Muscle of leg (tissue), 11 donors: ENCODE measurements around the gene LRRC37A. TPM values are rescaled to one million over a fixed set of nuclear protein-coding genes. Genes with fewer than 3 reads are reported as not detected.
"Not testable (repeated sequence)": the region's sequence is repeated elsewhere in the genome, so short reads cannot be mapped to it uniquely, and the experiment has no call there.

Experiments used
- DNase-seq: peaks from one replicate; pipeline ENCODE4 v3.0.0; 2013
- H3K27ac ChIP-seq: one replicate; pipeline ENCODE4 v1.5.1; 2013; ENCODE audit warnings: mild to moderate bottlenecking, low read length, control low read depth
- H3K27me3 ChIP-seq: one replicate; pipeline ENCODE4 v1.6.1; 2013; ENCODE audit warnings: low read length; ENCODE audit not compliant: control insufficient read depth, insufficient read depth
- H3K36me3 ChIP-seq: one replicate; pipeline ENCODE4 v1.6.1; 2013; ENCODE audit warnings: low read length; ENCODE audit not compliant: control insufficient read depth, insufficient read depth
- H3K4me1 ChIP-seq: one replicate; pipeline ENCODE4 v1.6.1; 2013; ENCODE audit warnings: low read length; ENCODE audit not compliant: control insufficient read depth, insufficient read depth
- H3K4me3 ChIP-seq: one replicate; pipeline ENCODE4 v1.5.1; 2013; ENCODE audit warnings: low read length, control low read depth
- H3K9me3 ChIP-seq: replicated peaks from 2 replicates; pipeline ENCODE4 v1.6.1; 2013; ENCODE audit warnings: low read depth, low read length; ENCODE audit not compliant: control insufficient read depth
- WGBS: methylation state at CpG from one replicate; pipeline ENCODE4 v1.1.5; 2013; ENCODE audit warnings: missing lambda C conversion rate; ENCODE audit not compliant: insufficient coverage; 5-methylcytosine and 5-hydroxymethylcytosine counted together
- polyA plus RNA-seq, 8 donors: library from polyadenylated mRNA; unstranded; fragments of 120-200 nt; gene quantifications; one replicate each; pipeline versions ENCODE4 v1.2.1 to v1.2.3, GENCODE V29; 2013; ENCODE audit warnings: inconsistent platforms in 1 of 8, low replicate concordance in 1 of 8; ENCODE audit not compliant: insufficient read length in 8 of 8, insufficient read depth in 1 of 8
- total RNA-seq: library from RNA; stranded (reverse); fragments of 120-200 nt; gene quantifications from one replicate; pipeline ENCODE4 v1.2.4, GENCODE V29; 2013

The LRRC37A gene
- total and polyA plus RNA-seq, 9 donors = 1.3 to 4.3 (median 2.0) TPM

- Histone ChIP-seq H3K9me3 (no peaks in the 10 kb centered on the region), H3K36me3 (no peaks in the 10 kb centered on the region), H3K4me1 (peaks cover 13% of the 10 kb centered on the region), H3K27me3 (peaks cover 6% of the 10 kb centered on the region), H3K27ac (peak overlapping the region; percentile 95), H3K4me3 (peak overlapping the region; percentile 87)
- peak; percentile 99 for DNase-seq
- WGBS = under 1% methylated on average over 114 of the region's 116 CpGs
These were observed 28.0 kb upstream of the LRRC37A start for GRCh38 chr17:46266656-46267544.

- peaks cover 13% of the 10 kb centered on the region for H3K4me1 ChIP-seq
- whole genome bisulfite sequencing = 50% methylated on average over 2 of the region's 5 CpGs
- no peaks in the 10 kb centered on the region for H3K36me3 ChIP-seq
These were observed 24.9 kb upstream of the LRRC37A start for GRCh38 chr17:46270032-46270431.

GRCh38 chr17:46273541-46274236, 21.2 kb upstream of the LRRC37A start:
- H3K36me3 ChIP-seq = no peaks in the 10 kb centered on the region
- H3K4me3 ChIP-seq = no peak overlapping the region
- H3K4me1 ChIP-seq = no peaks in the 10 kb centered on the region
- no peak for DNase-seq
- WGBS = 100% methylated on average over 1 of the region's 6 CpGs
- H3K27me3 ChIP-seq = peaks cover 3% of the 10 kb centered on the region
- no peaks in the 10 kb centered on the region for H3K9me3 ChIP-seq
- no peak overlapping the region for H3K27ac ChIP-seq

More at GRCh38 chr17:46270032-46270431, 24.9 kb upstream of the LRRC37A start:
- no peaks in the 10 kb centered on the region for H3K9me3 ChIP-seq
- no peak for DNase-seq
- no peak overlapping the region for H3K27ac ChIP-seq
- no peak overlapping the region for H3K4me3 ChIP-seq
- peaks cover 3% of the 10 kb centered on the region for H3K27me3 ChIP-seq

GRCh38 chr17:46274238-46274637, 20.7 kb upstream of the LRRC37A start:
- no CpG with 5 or more reads among the region's 3 CpGs for WGBS
- Histone ChIP-seq H3K36me3 (no peaks in the 10 kb centered on the region), H3K27me3 (peaks cover 1% of the 10 kb centered on the region), H3K9me3 (no peaks in the 10 kb centered on the region), H3K4me3 (no peak overlapping the region), H3K27ac (no peak overlapping the region), H3K4me1 (no peaks in the 10 kb centered on the region)
- no peak for DNase-seq

GRCh38 chr17:46276728-46277479, 18.0 kb upstream of the LRRC37A start:
- DNase-seq, H3K4me1 ChIP-seq: not testable (repeated sequence)
- 85% methylated on average over 2 of the region's 3 CpGs for WGBS

GRCh38 chr17:46281336-46281735, 13.6 kb upstream of the LRRC37A start:
- not testable (repeated sequence) for H3K4me1 ChIP-seq, H3K9me3 ChIP-seq, DNase-seq, H3K4me3 ChIP-seq, H3K27ac ChIP-seq, H3K36me3 ChIP-seq, H3K27me3 ChIP-seq
- no CpG with 5 or more reads among the region's 4 CpGs for WGBS

More at GRCh38 chr17:46276728-46277479, 18.0 kb upstream of the LRRC37A start:
- not testable (repeated sequence) for H3K27me3 ChIP-seq, H3K27ac ChIP-seq, H3K9me3 ChIP-seq, H3K4me3 ChIP-seq, H3K36me3 ChIP-seq

GRCh38 chr17:46282635-46283034, 12.3 kb upstream of the LRRC37A start:
- H3K27me3 ChIP-seq, H3K27ac ChIP-seq, DNase-seq, H3K4me1 ChIP-seq, H3K36me3 ChIP-seq, H3K4me3 ChIP-seq, H3K9me3 ChIP-seq: not testable (repeated sequence)
- WGBS = 50% methylated on average over 1 of the region's 12 CpGs

- not testable (repeated sequence) for H3K9me3 ChIP-seq, H3K27me3 ChIP-seq, H3K36me3 ChIP-seq, DNase-seq, H3K4me1 ChIP-seq, H3K27ac ChIP-seq, H3K4me3 ChIP-seq
- WGBS = no CpG with 5 or more reads among the region's 1 CpG
These were observed 10.5 kb upstream of the LRRC37A start for GRCh38 chr17:46284467-46284866.

- WGBS = no CpG with 5 or more reads among the region's 2 CpGs
- not testable (repeated sequence) for H3K27me3 ChIP-seq, DNase-seq, H3K9me3 ChIP-seq, H3K36me3 ChIP-seq, H3K27ac ChIP-seq, H3K4me1 ChIP-seq, H3K4me3 ChIP-seq
These were observed 9.4 kb upstream of the LRRC37A start for GRCh38 chr17:46285500-46285899.

- H3K4me3 ChIP-seq, H3K4me1 ChIP-seq, H3K9me3 ChIP-seq, H3K27ac ChIP-seq, H3K36me3 ChIP-seq, H3K27me3 ChIP-seq: not testable (repeated sequence)
- peak; percentile 85 for DNase-seq
- no CpG with 5 or more reads among the region's 3 CpGs for WGBS
These were observed 8.1 kb upstream of the LRRC37A start for GRCh38 chr17:46286764-46287221.
